Large intestine (tissue), 3 donors: ENCODE results near the gene SORCS2. TPM values are rescaled to one million over a fixed set of nuclear protein-coding genes. Genes with fewer than 3 reads are reported as not detected.

Source experiments
- DNase-seq, 2 donors: peaks; one replicate each; pipeline versions ENCODE4 v3.0.0 to v3.0.0-alpha.2; 2013
- H3K27ac ChIP-seq: one replicate; pipeline ENCODE4 v1.5.1; 2013; ENCODE audit warnings: low read length
- H3K27me3 ChIP-seq: 2 replicates; pipeline ENCODE4 v1.6.1; 2013; ENCODE audit warnings: low read length; ENCODE audit not compliant: control insufficient read depth, insufficient read depth
- H3K36me3 ChIP-seq: 2 replicates; pipeline ENCODE4 v1.6.1; 2013; ENCODE audit warnings: low read length; ENCODE audit not compliant: control insufficient read depth, insufficient read depth
- H3K4me1 ChIP-seq: one replicate; pipeline ENCODE4 v1.6.1; 2013; ENCODE audit warnings: low read length; ENCODE audit not compliant: control insufficient read depth, insufficient read depth
- H3K4me3 ChIP-seq: one replicate; pipeline ENCODE4 v1.5.1; 2013; ENCODE audit warnings: low read length
- H3K9me3 ChIP-seq: one replicate; pipeline ENCODE4 v1.6.1; 2013; ENCODE audit warnings: mild to moderate bottlenecking, low read depth, low read length, moderate library complexity; ENCODE audit not compliant: control insufficient read depth
- WGBS: methylation state at CpG from one replicate; pipeline ENCODE4 v1.1.5; 2013; ENCODE audit warnings: low lambda C conversion rate; ENCODE audit not compliant: insufficient coverage; 5-methylcytosine and 5-hydroxymethylcytosine counted together
- polyA plus RNA-seq: library from polyadenylated mRNA; unstranded; fragments of 120-200 nt; gene quantifications from one replicate; pipeline ENCODE4 v1.2.1, GENCODE V29; 2013

SORCS2 gene
- polyA plus RNA-seq, 1 donor, result 3.6 TPM

- no peak overlapping the region for H3K27ac ChIP-seq
- no peaks in the 10 kb centered on the region for H3K4me1 ChIP-seq
- no peaks in the 10 kb centered on the region for H3K9me3 ChIP-seq
- no peaks in the 10 kb centered on the region for H3K27me3 ChIP-seq
- DNase-seq, result no peak
- H3K4me3 ChIP-seq, result no peak overlapping the region
- WGBS, result no CpG with 5 or more reads among the region's 11 CpGs
- H3K36me3 ChIP-seq, result no peaks in the 10 kb centered on the region
Measured at GRCh38 chr4:7263166-7263565, 70.8 kb downstream of the SORCS2 start.

GRCh38 chr4:7264694-7265093 is 72.4 kb downstream of the SORCS2 start:
- Histone ChIP-seq H3K4me1 (no peaks in the 10 kb centered on the region), H3K27ac (no peak overlapping the region), H3K4me3 (no peak overlapping the region), H3K36me3 (no peaks in the 10 kb centered on the region), H3K27me3 (no peaks in the 10 kb centered on the region), H3K9me3 (no peaks in the 10 kb centered on the region)
- no peak for DNase-seq
- no CpG with 5 or more reads among the region's 11 CpGs for WGBS

GRCh38 chr4:7266525-7267292 is 74.4 kb downstream of the SORCS2 start:
- Histone ChIP-seq H3K27ac (no peak overlapping the region), H3K27me3 (no peaks in the 10 kb centered on the region), H3K4me1 (no peaks in the 10 kb centered on the region), H3K9me3 (peaks cover 3% of the 10 kb centered on the region), H3K36me3 (no peaks in the 10 kb centered on the region), H3K4me3 (no peak overlapping the region)
- DNase-seq, result no peak
- WGBS, result 96% methylated on average over 4 of the region's 18 CpGs

GRCh38 chr4:7267829-7268228 is 75.5 kb downstream of the SORCS2 start:
- Histone ChIP-seq H3K9me3 (peaks cover 3% of the 10 kb centered on the region), H3K36me3 (no peaks in the 10 kb centered on the region), H3K27me3 (no peaks in the 10 kb centered on the region), H3K4me1 (no peaks in the 10 kb centered on the region), H3K4me3 (no peak overlapping the region), H3K27ac (no peak overlapping the region)
- no peak for DNase-seq
- WGBS, result no CpG with 5 or more reads among the region's 7 CpGs

- Histone ChIP-seq H3K9me3 (peaks cover 3% of the 10 kb centered on the region), H3K4me3 (no peak overlapping the region), H3K36me3 (no peaks in the 10 kb centered on the region), H3K27me3 (no peaks in the 10 kb centered on the region), H3K4me1 (no peaks in the 10 kb centered on the region), H3K27ac (no peak overlapping the region)
- WGBS, result no CpG with 5 or more reads among the region's 10 CpGs
- DNase-seq, result no peak
Measured at GRCh38 chr4:7268941-7269340, 76.6 kb downstream of the SORCS2 start.

- H3K27ac ChIP-seq, result no peak overlapping the region
- no peaks in the 10 kb centered on the region for H3K4me1 ChIP-seq
- no CpG with 5 or more reads among the region's 17 CpGs for WGBS
- peaks cover 3% of the 10 kb centered on the region for H3K9me3 ChIP-seq
- DNase-seq, result no peak
- H3K27me3 ChIP-seq, result no peaks in the 10 kb centered on the region
- no peaks in the 10 kb centered on the region for H3K36me3 ChIP-seq
- no peak overlapping the region for H3K4me3 ChIP-seq
Measured at GRCh38 chr4:7270121-7270520, 77.8 kb downstream of the SORCS2 start.

- DNase-seq, result no peak
- H3K27ac ChIP-seq, result no peak overlapping the region
- H3K36me3 ChIP-seq, result no peaks in the 10 kb centered on the region
- WGBS, result no CpG with 5 or more reads among the region's 10 CpGs
- no peak overlapping the region for H3K4me3 ChIP-seq
- H3K4me1 ChIP-seq, result no peaks in the 10 kb centered on the region
- H3K27me3 ChIP-seq, result no peaks in the 10 kb centered on the region
- peaks cover 3% of the 10 kb centered on the region for H3K9me3 ChIP-seq
Measured at GRCh38 chr4:7272404-7272803, 80.1 kb downstream of the SORCS2 start.

- DNase-seq, result no peak
- no peaks in the 10 kb centered on the region for H3K27me3 ChIP-seq
- H3K4me3 ChIP-seq, result no peak overlapping the region
- WGBS, result no CpG with 5 or more reads among the region's 8 CpGs
- H3K36me3 ChIP-seq, result no peaks in the 10 kb centered on the region
- no peak overlapping the region for H3K27ac ChIP-seq
- peaks cover 3% of the 10 kb centered on the region for H3K9me3 ChIP-seq
- no peaks in the 10 kb centered on the region for H3K4me1 ChIP-seq
Measured at GRCh38 chr4:7273738-7274297, 81.5 kb downstream of the SORCS2 start.

- no CpG with 5 or more reads among the region's 5 CpGs for WGBS
- Histone ChIP-seq H3K27ac (no peak overlapping the region), H3K27me3 (no peaks in the 10 kb centered on the region), H3K36me3 (no peaks in the 10 kb centered on the region), H3K4me3 (no peak overlapping the region), H3K9me3 (peaks cover 2% of the 10 kb centered on the region), H3K4me1 (no peaks in the 10 kb centered on the region)
- DNase-seq, result no peak
Measured at GRCh38 chr4:7275067-7275466, 82.7 kb downstream of the SORCS2 start.

GRCh38 chr4:7275490-7276154 is 83.3 kb downstream of the SORCS2 start:
- Histone ChIP-seq H3K27me3 (no peaks in the 10 kb centered on the region), H3K4me3 (no peak overlapping the region), H3K36me3 (no peaks in the 10 kb centered on the region), H3K4me1 (no peaks in the 10 kb centered on the region), H3K27ac (no peak overlapping the region), H3K9me3 (no peaks in the 10 kb centered on the region)
- WGBS, result no CpG with 5 or more reads among the region's 13 CpGs
- DNase-seq, result no peak
